Endodermal cell (in vitro differentiated cells): ENCODE results near the gene RABL3. TPM values are rescaled to one million over a fixed set of nuclear protein-coding genes. Genes with fewer than 3 reads are reported as not detected.

ENCODE experiments used
- DNase-seq: peaks from one replicate; pipeline ENCODE4 v3.0.0-alpha.2; 2017
- H3K27ac ChIP-seq: 2 replicates; pipeline ENCODE4 v1.5.1; 2013; ENCODE audit warnings: mild to moderate bottlenecking, low read depth, low read length, moderate library complexity
- H3K27me3 ChIP-seq: 2 replicates; pipeline ENCODE4 v1.6.1; 2013; ENCODE audit warnings: mild to moderate bottlenecking, low read length, moderate library complexity; ENCODE audit not compliant: insufficient read depth, control insufficient read depth, poor library complexity, severe bottlenecking
- H3K36me3 ChIP-seq: 2 replicates; pipeline ENCODE4 v1.7.0; 2013; ENCODE audit warnings: mild to moderate bottlenecking, low read length, moderate library complexity; ENCODE audit not compliant: control insufficient read depth, insufficient read depth
- H3K4me1 ChIP-seq: one replicate; pipeline ENCODE4 v1.7.0; 2013; ENCODE audit warnings: low read length; ENCODE audit not compliant: control insufficient read depth, insufficient read depth
- H3K4me3 ChIP-seq: 2 replicates; pipeline ENCODE4 v1.5.1; 2013; ENCODE audit warnings: mild to moderate bottlenecking, low read length, moderate library complexity
- H3K9ac ChIP-seq: 2 replicates; pipeline ENCODE4 v1.6.1; 2013; ENCODE audit warnings: mild to moderate bottlenecking, low read length, moderate library complexity; ENCODE audit not compliant: poor library complexity, severe bottlenecking; ENCODE audit errors: extremely low read depth
- H3K9me3 ChIP-seq: 2 replicates; pipeline ENCODE4 v1.6.1; 2013; ENCODE audit warnings: mild to moderate bottlenecking, low read length, moderate library complexity; ENCODE audit not compliant: control insufficient read depth
- H3K27ac Mint-ChIP-seq: 2 replicates; pipeline ENCODE4 v1.8.0; 2020; ENCODE audit warnings: mixed read lengths
- H3K27me3 Mint-ChIP-seq: 2 replicates; pipeline ENCODE4 v1.8.0; 2021; ENCODE audit warnings: mild to moderate bottlenecking, mixed read lengths; ENCODE audit not compliant: insufficient read depth
- H3K36me3 Mint-ChIP-seq: 2 replicates; pipeline ENCODE4 v1.8.0; 2020; ENCODE audit warnings: low read depth, mixed read lengths
- H3K4me1 Mint-ChIP-seq: 2 replicates; pipeline ENCODE4 v1.8.0; 2020; ENCODE audit warnings: mixed read lengths
- H3K4me3 Mint-ChIP-seq: 2 replicates; pipeline ENCODE4 v1.8.0; 2020; ENCODE audit warnings: mild to moderate bottlenecking, moderate library complexity, mixed read lengths
- H3K9me3 Mint-ChIP-seq: 2 replicates; pipeline ENCODE4 v1.8.0; 2020; ENCODE audit warnings: mild to moderate bottlenecking, mixed read lengths
- WGBS, 2 experiments: methylation state at CpG; one replicate each; pipeline versions ENCODE4 v1.1.5 to v1.1.7; 2013; ENCODE audit warnings: missing lambda C conversion rate in 2 of 2, mixed read lengths in 1 of 2; ENCODE audit not compliant: insufficient coverage in 1 of 2, insufficient read length in 1 of 2; 5-methylcytosine and 5-hydroxymethylcytosine counted together
- total RNA-seq, 2 donors: library from RNA; stranded (reverse); fragmentation: NEBNext Ultra II Directional in 1 of 2; extraction: Animal tissue kit (Norgen Biotek cat#: 25700) in 1 of 2; gene quantifications; 2 replicates in 1 of 2; 3 replicates in 1 of 2; pipeline ENCODE4 v1.2.1, GENCODE V29; 2021
- TF ChIP-seq, protein P1 (sequence below): fragments of 200-600 bp; sonication (generic); conservative IDR thresholded peaks from 2 replicates; pipeline ENCODE4 v1.5.0; 2021; ENCODE audit warnings: antibody characterized with exemption, mild to moderate bottlenecking

Gene RABL3
- total RNA-seq, 2 donors from 2014 or later: 19.6 to 23.0 TPM

GRCh38 chr3:120780977-120781376, 38.7 kb upstream of the RABL3 start:
- Mint-ChIP-seq H3K4me3 (no peak overlapping the region), H3K4me1 (no peaks in the 10 kb centered on the region), H3K27ac (no peak overlapping the region), H3K27me3 (no peaks in the 10 kb centered on the region), H3K36me3 (peaks cover 38% of the 10 kb centered on the region), H3K9me3 (no peaks in the 10 kb centered on the region)
- Histone ChIP-seq H3K4me1 (no peaks in the 10 kb centered on the region), H3K27me3 (no peaks in the 10 kb centered on the region), H3K9ac (no peak overlapping the region), H3K27ac (no peak overlapping the region), H3K9me3 (no peaks in the 10 kb centered on the region), H3K4me3 (no peak overlapping the region), H3K36me3 (peaks cover 43% of the 10 kb centered on the region)
- no peak for DNase-seq
- TF ChIP-seq, protein P1, sequence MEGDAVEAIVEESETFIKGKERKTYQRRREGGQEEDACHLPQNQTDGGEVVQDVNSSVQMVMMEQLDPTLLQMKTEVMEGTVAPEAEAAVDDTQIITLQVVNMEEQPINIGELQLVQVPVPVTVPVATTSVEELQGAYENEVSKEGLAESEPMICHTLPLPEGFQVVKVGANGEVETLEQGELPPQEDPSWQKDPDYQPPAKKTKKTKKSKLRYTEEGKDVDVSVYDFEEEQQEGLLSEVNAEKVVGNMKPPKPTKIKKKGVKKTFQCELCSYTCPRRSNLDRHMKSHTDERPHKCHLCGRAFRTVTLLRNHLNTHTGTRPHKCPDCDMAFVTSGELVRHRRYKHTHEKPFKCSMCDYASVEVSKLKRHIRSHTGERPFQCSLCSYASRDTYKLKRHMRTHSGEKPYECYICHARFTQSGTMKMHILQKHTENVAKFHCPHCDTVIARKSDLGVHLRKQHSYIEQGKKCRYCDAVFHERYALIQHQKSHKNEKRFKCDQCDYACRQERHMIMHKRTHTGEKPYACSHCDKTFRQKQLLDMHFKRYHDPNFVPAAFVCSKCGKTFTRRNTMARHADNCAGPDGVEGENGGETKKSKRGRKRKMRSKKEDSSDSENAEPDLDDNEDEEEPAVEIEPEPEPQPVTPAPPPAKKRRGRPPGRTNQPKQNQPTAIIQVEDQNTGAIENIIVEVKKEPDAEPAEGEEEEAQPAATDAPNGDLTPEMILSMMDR: no peak
- 94 to 95% methylated on average over 13 of the region's 13 CpGs for WGBS, 2 experiments

DNA sequence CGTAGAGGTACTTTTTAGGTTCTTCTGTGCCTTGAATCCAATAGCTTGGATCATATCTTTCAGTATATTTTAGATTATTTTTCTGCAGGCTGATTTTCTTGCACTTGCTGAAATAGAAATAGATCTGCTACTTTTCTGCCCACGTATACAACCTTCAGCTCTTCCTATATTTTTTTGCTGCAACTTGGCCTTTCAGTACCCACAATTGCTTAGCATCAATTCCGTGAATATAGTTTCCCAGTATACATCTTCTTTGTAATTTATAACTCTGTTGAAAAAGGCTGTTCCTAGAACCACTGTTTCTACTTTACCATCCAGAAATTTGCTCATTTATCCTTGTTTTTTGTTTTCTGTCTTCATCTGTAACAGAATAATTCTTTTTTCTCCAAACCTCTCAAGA, 36.5 kb upstream of the RABL3 start:
- Histone ChIP-seq H3K36me3 (peaks cover 52% of the 10 kb centered on the region), H3K4me3 (no peak overlapping the region), H3K9me3 (no peaks in the 10 kb centered on the region), H3K9ac (no peak overlapping the region), H3K27ac (no peak overlapping the region), H3K4me1 (no peaks in the 10 kb centered on the region), H3K27me3 (no peaks in the 10 kb centered on the region)
- no peak for DNase-seq
- Mint-ChIP-seq H3K4me3 (no peak overlapping the region), H3K27ac (no peak overlapping the region), H3K27me3 (no peaks in the 10 kb centered on the region), H3K36me3 (peaks cover 29% of the 10 kb centered on the region), H3K9me3 (no peaks in the 10 kb centered on the region), H3K4me1 (no peaks in the 10 kb centered on the region)
- TF ChIP-seq, protein P1: no peak
- 93 to 95% methylated on average over 3 of the region's 3 CpGs for WGBS, 2 experiments

- Histone ChIP-seq H3K9ac (no peak overlapping the region), H3K4me1 (no peaks in the 10 kb centered on the region), H3K4me3 (no peak overlapping the region), H3K27me3 (no peaks in the 10 kb centered on the region), H3K9me3 (no peaks in the 10 kb centered on the region), H3K36me3 (peaks cover 65% of the 10 kb centered on the region), H3K27ac (no peak overlapping the region)
- H3K4me1 Mint-ChIP-seq: no peaks in the 10 kb centered on the region
- WGBS, 2 experiments: 93 to 95% methylated on average over 4 of the region's 4 CpGs
- no peaks in the 10 kb centered on the region for H3K27me3 Mint-ChIP-seq
- H3K4me3 Mint-ChIP-seq: no peak overlapping the region
- H3K9me3 Mint-ChIP-seq: no peaks in the 10 kb centered on the region
- no peak for DNase-seq
- no peak overlapping the region for H3K27ac Mint-ChIP-seq
- peaks cover 19% of the 10 kb centered on the region for H3K36me3 Mint-ChIP-seq
- TF ChIP-seq, protein P1: no peak
Observed at GRCh38 chr3:120775411-120775810, 33.1 kb upstream of the RABL3 start.
